Esophagus (tissue), 2 donors: Measurements from ENCODE around the gene ACP2. TPM values are rescaled to one million over a fixed set of nuclear protein-coding genes. Genes with fewer than 3 reads are reported as not detected.

Experiments used
- H3K27ac ChIP-seq, 2 donors: one replicate each; pipeline ENCODE4 v1.5.1; 2013; ENCODE audit warnings: low read depth in 2 of 2, mild to moderate bottlenecking in 2 of 2, inconsistent platforms in 1 of 2, low read length in 1 of 2, moderate library complexity in 1 of 2
- H3K27me3 ChIP-seq, 2 donors: one replicate each; pipeline ENCODE4 v1.6.1; 2013; ENCODE audit warnings: low read length in 2 of 2, control low read depth in 1 of 2, mild to moderate bottlenecking in 1 of 2; ENCODE audit not compliant: insufficient read depth in 2 of 2, control insufficient read depth in 1 of 2
- H3K36me3 ChIP-seq, 2 donors: one replicate each; pipeline ENCODE4 v1.6.1; 2013; ENCODE audit warnings: low read length in 1 of 2; ENCODE audit not compliant: control insufficient read depth in 2 of 2, insufficient read depth in 2 of 2
- H3K4me1 ChIP-seq, 2 donors: one replicate each; pipeline ENCODE4 v1.6.1; 2013; ENCODE audit warnings: low read length in 1 of 2; ENCODE audit not compliant: control insufficient read depth in 2 of 2, insufficient read depth in 2 of 2
- H3K4me3 ChIP-seq, 2 donors: one replicate each; pipeline ENCODE4 v1.5.1; 2013; ENCODE audit warnings: low read length in 2 of 2, mild to moderate bottlenecking in 2 of 2, low read depth in 1 of 2, moderate library complexity in 1 of 2
- H3K9me3 ChIP-seq, 2 donors: one replicate each; pipeline ENCODE4 v1.6.1; 2013; ENCODE audit warnings: mild to moderate bottlenecking in 2 of 2, low read depth in 1 of 2, low read length in 1 of 2, moderate library complexity in 1 of 2; ENCODE audit not compliant: control insufficient read depth in 2 of 2, insufficient read depth in 1 of 2
- WGBS, 2 donors: extraction: QIAGEN DNeasy Blood & Tissue Kit; methylation state at CpG; one replicate each; pipeline ENCODE4 v1.1.7; 2013; 5-methylcytosine and 5-hydroxymethylcytosine counted together
- polyA plus RNA-seq, 2 donors: library from polyadenylated mRNA; stranded (reverse); fragments of 200-250 nt; gene quantifications; one replicate each; pipeline ENCODE4 v1.2.3, GENCODE V29; 2013
- donor health status: healthy with polysubstance abuse.
- donor health status: Bipolar disorder and iron deficiency.

The ACP2 gene
- polyA plus RNA-seq, 2 donors: 10.7 to 14.4 TPM

DNA sequence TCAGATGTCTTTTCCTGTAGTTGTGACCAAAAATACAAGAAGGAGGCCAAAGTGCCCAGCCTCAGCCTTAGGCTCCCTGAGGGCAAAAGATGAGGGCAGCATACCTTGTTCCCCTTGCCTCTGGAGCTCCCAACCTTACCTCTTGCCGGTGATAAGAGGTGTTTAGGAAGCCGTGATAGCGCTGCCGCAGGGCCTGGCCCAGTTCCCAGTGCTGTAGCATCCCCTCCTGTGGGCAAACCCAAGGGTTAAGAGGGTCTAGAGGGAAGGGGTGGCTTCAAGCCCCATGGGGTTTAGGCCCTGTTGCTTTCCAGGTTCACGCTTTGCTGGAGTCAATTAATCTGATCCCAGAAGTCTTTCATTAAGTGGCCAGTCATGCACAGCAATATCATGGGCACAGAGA, 1.1 kb downstream of the ACP2 start:
- H3K9me3 ChIP-seq: no peaks in the 10 kb centered on the region
- H3K4me1 ChIP-seq: peaks cover 6 to 14% of the 10 kb centered on the region in 2 donors
- H3K4me3 ChIP-seq: no peak overlapping the region
- WGBS, 2 donors: 75 to 95% methylated on average over 5 of the region's 5 CpGs
- H3K27ac ChIP-seq: no peak overlapping the region
- H3K27me3 ChIP-seq: no peaks in the 10 kb centered on the region
- peaks cover 6 to 17% of the 10 kb centered on the region in 2 donors for H3K36me3 ChIP-seq

DNA sequence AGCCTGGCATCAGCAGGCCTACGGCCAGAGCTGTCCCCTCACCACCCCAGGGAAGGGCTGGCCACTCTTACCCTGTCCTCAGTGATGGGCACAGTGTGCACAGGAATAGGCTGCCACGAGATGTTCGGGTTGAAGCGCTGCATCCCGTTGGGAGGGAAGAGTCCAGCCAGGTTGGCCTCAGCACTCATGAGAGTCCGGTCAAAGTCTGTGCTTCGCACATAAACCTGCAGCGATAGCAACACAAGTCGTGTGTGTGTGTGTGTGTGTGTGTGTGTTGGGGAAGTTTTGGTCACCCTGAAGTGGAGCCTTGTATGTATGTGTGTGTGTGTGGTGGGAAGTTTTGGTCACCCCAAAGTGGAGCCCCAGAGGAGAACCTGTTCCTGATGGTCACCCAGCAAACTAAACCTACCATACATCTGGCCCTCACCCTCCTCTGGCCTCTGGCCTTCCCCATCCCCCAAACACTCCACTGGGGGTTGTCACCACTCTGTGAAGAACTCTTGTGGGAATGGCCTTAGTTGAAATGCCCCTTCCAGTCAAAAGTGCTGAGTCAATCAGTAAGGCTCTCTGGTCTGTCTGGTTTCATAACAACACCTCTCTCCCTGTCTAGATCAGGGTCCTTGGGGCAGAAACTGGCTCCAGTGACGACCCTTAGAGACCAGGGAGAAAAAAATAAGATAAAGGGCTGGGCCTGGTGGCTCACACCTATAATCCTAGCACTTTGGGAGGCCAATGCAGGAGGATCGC, 2.8 kb downstream of the ACP2 start:
- WGBS, 2 donors: 84 to 87% methylated on average over 11 of the region's 11 CpGs
- Histone ChIP-seq H3K4me1 (peaks cover 6 to 14% of the 10 kb centered on the region in 2 donors), H3K4me3 (no peak overlapping the region), H3K27me3 (no peaks in the 10 kb centered on the region), H3K9me3 (no peaks in the 10 kb centered on the region), H3K36me3 (peaks cover 14 to 26% of the 10 kb centered on the region in 2 donors), H3K27ac (no peak overlapping the region)

DNA sequence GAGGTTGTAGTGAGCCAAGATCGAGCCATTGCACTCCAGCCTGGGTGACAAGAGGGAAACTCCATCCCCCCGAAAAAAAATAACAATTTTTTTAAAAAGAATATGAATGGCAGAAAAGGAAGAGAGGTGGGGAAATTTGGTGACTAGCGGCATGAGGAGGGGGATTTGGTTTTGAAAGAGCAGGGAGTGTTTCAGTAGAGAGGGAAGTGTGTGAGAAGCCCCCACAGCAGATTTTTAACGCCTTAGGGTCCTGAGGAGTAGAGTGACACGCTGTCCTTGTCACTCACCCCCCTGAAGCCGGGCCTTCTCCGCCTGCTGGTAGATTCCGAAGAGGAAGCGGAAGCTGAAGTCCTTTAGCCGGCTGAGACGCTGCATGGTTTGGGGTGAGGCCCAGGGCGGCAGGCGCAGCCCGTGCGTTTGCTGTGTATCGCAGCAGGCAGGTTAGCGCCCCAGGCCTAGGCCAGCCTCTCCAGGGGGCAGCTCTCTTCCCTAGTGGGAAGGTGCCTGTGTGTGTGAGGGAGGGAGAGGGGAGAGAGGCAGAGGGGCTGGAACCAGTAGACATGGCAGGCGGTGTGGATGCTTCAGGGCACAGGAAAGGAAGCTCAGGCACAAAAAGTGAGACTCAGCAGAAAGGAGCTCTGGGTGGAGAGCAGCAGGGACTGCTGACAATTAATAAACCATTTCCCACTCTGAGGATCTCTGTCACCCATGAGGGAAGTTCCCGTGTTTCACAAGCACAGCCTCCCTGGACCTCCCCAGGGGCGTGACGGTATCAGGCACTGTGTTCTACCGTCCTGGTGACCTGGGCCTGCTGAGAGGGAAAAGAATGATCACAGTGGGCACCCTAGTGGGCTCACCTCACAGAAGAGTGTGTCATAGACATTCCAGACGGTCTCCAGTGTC, 3.9 kb downstream of the ACP2 start:
- Histone ChIP-seq H3K27me3 (no peaks in the 10 kb centered on the region), H3K36me3 (peaks cover 14 to 31% of the 10 kb centered on the region in 2 donors), H3K9me3 (no peaks in the 10 kb centered on the region), H3K27ac (no peak overlapping the region), H3K4me1 (peaks cover 6 to 14% of the 10 kb centered on the region in 2 donors), H3K4me3 (no peak overlapping the region)
- 89 to 93% methylated on average over 23 of the region's 23 CpGs for WGBS, 2 donors

DNA sequence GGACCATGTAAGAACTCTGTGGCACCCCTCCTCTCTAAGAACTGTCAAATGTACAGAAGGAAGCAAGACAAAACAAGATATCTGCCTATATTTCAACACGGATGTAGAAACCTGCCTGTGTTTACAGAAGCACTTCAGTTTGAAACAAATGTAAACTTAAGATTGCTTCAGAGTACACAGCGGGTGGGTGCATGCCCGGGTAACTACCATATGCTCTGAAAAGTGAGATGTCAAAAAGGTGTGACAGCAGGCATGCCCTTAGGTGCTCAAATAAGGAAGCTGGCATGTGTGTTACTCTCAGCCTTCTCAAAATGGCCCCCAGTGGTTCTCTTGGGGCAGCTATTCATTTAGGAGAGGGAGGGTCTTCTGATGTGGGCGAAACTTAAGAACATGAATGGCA, 5.2 kb downstream of the ACP2 start:
- H3K9me3 ChIP-seq: no peaks in the 10 kb centered on the region
- peaks cover 23 to 41% of the 10 kb centered on the region in 2 donors for H3K36me3 ChIP-seq
- no peaks in the 10 kb centered on the region for H3K27me3 ChIP-seq
- no peak overlapping the region for H3K27ac ChIP-seq
- 52 to 58% methylated on average over 4 of the region's 4 CpGs for WGBS, 2 donors
- H3K4me1 ChIP-seq: peaks cover 6 to 8% of the 10 kb centered on the region in 2 donors
- no peak overlapping the region for H3K4me3 ChIP-seq

DNA sequence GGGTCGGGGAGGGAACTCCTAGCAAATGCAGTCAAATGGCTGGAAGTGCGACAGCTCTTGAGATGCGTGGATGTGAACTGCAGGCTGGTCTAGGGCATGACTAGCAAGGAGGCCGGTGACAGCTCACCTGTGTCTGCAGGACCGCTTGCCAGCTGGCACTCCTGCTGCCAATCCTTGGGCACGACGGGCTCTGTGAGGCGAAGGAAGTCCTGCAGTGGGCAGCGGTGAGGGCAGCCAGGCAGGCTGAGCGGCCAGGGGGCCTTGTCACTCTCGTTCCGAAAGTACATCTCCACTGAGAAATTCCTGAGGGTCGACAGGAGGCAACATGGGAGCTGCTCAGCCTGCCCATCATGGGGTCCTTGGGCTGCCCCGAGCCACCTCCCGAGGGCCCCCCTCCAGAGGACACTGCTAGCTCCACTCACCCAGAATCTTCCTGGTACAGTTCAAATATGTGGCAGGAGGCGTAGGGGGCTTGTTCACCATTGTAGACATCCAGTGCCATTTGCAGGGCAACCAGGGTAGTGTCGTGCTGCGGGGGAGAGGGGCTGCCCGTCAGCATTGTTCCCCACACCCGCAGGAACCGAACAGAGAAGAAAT, 5.9 kb downstream of the ACP2 start:
- Histone ChIP-seq H3K27ac (peak overlapping the region in 1 of 2 donors; percentile 8), H3K27me3 (no peaks in the 10 kb centered on the region), H3K36me3 (peaks cover 26 to 41% of the 10 kb centered on the region in 2 donors), H3K4me3 (no peak overlapping the region), H3K4me1 (peaks cover 3% of the 10 kb centered on the region in 2 donors), H3K9me3 (no peaks in the 10 kb centered on the region)
- 81 to 83% methylated on average over 21 of the region's 21 CpGs for WGBS, 2 donors

DNA sequence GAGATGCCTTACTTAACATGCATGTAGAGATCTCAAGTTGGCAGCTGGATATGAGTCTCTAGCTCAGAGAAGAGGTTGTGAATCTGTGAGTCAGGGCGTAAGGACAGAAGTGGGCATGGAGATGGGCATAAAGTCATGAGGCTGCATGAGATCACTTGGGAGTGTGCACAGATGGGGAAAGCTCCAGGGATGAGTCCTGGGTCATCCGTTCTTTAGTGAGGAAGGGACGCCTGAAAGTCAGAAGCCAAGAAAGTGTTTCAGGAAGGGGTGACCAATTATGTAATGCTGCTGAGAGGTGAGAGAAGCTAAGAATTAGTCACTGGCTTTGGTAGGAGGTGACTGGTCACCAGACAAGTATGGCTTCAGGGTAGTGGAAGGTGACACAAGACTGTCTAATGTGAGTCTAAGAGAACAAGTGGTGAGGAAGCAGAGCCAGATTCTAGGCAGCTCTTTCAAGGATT, 6.7 kb downstream of the ACP2 start:
- H3K36me3 ChIP-seq: peaks cover 26 to 41% of the 10 kb centered on the region in 2 donors
- H3K9me3 ChIP-seq: no peaks in the 10 kb centered on the region
- WGBS, 2 donors: 85 to 90% methylated on average over 3 of the region's 3 CpGs
- no peak overlapping the region for H3K27ac ChIP-seq
- H3K4me3 ChIP-seq: no peak overlapping the region
- no peaks in the 10 kb centered on the region for H3K27me3 ChIP-seq
- H3K4me1 ChIP-seq: no peaks in the 10 kb centered on the region

DNA sequence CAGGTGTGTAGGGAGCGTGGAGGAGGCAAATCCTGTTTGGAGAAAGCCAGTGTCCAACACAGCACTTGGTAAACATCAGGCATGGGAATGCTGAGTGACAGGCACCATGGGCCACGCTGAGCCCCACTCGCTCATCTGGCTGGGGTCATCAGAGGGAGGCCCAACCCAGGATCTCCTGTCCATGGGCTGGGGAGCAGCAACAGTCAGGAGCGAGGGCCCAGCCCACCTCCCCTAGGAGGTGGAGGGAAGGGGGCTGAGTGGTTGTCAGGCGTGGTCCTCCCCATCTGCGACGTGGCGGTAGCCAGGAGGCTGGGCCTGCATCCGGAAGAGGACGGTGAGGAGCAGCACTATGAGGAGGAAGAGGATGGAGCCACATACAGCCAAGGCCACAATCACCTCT, 8.8 kb downstream of the ACP2 start:
- H3K27ac ChIP-seq: no peak overlapping the region
- no peak overlapping the region for H3K4me3 ChIP-seq
- no peaks in the 10 kb centered on the region for H3K27me3 ChIP-seq
- H3K36me3 ChIP-seq: peaks cover 26 to 33% of the 10 kb centered on the region in 2 donors
- WGBS, 2 donors: 93 to 95% methylated on average over 10 of the region's 10 CpGs
- no peaks in the 10 kb centered on the region for H3K4me1 ChIP-seq
- no peaks in the 10 kb centered on the region for H3K9me3 ChIP-seq

DNA sequence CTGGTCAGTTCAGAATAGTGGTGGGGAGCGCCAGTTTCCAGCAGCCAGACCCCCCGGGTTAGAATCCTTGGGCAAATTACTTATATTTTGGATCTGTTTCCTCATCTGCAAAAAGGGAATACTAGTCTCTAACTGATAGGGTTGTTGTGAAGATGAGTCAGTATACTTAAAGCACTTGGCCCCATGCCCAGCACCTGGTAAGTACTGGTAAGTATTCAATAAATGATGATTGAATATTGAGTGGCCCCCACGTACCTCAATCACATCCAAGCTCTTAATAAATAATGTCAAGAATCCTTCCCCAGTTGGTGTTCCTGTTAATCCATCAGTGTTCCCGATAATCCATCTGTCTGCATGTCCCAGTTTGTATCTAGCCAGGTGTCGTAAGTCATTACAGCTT, 12.1 kb downstream of the ACP2 start:
- Histone ChIP-seq H3K36me3 (peaks cover 12 to 21% of the 10 kb centered on the region in 2 donors), H3K27ac (no peak overlapping the region), H3K27me3 (no peaks in the 10 kb centered on the region), H3K4me1 (no peaks in the 10 kb centered on the region), H3K9me3 (no peaks in the 10 kb centered on the region), H3K4me3 (no peak overlapping the region)
- WGBS, 2 donors: 80 to 81% methylated on average over 5 of the region's 5 CpGs

DNA sequence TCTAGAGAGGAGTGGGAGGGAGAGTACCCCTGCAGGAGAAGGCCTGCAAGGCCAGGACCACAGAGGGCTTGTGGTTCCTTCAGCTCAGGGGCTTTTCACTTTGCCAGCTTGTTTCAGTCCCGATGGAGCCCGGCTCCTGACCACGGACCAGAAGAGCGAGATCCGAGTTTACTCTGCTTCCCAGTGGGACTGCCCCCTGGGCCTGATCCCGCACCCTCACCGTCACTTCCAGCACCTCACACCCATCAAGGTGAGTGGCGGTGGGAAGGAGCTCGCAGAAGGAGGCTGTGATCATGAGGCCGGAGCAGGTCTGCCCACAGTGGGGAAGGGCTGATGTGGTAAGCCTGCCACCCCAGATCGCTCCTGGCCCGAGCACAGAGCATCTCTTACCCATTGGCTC, 13.5 kb downstream of the ACP2 start:
- Histone ChIP-seq H3K4me3 (no peak overlapping the region), H3K27me3 (no peaks in the 10 kb centered on the region), H3K9me3 (no peaks in the 10 kb centered on the region), H3K36me3 (peaks cover 12 to 17% of the 10 kb centered on the region in 2 donors), H3K27ac (no peak overlapping the region), H3K4me1 (no peaks in the 10 kb centered on the region)
- WGBS, 2 donors: 88 to 89% methylated on average over 12 of the region's 12 CpGs
